ENCODE results near the gene CACNA2D2.

CACNA2D2 gene

DNA sequence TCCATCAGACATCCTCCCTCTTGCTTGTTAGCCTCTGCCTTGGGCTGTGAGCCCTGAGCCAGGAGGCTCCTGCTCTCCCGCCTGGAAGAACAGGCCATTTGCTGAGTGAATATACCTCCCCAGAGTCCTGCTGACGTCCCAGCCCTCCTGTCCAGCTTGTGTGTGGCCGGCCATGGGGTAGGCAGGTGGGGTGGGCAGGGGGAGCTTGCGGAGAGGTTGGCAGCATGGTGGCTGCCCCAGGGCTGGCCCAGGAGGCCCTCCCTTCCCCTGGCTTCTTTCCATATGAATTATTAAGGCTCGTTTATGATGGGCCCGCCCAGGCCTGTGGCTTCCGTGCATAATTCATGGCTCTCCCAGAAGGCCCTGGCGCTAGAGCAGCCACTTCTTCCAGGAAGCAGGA is 18.7 kb downstream of the CACNA2D2 start:
- Histone ChIP-seq H3K27ac (ENCODE audit: low read length) (no peak overlapping the region), H3K27me3 (replicated peaks; ENCODE audit: insufficient read depth, low read length) (peaks cover 43% of the 10 kb centered on the region), H3K4me2 (ENCODE audit: low read depth, low read length) (no peak overlapping the region), H4K20me1 (ENCODE audit: insufficient read depth, low read length) (no peaks in the 10 kb centered on the region), H3K9me2 (replicated peaks; ENCODE audit: insufficient read depth, low read length) (no peaks in the 10 kb centered on the region), H3K9ac (ENCODE audit: low read length) (no peak overlapping the region), H3K36me3 (replicated peaks; ENCODE audit: insufficient read depth, low read length) (no peaks in the 10 kb centered on the region), H3K4me3 (ENCODE audit: low read length) (no peak overlapping the region), H2AFZ (ENCODE audit: low read length) (no peak overlapping the region), H3F3A (ENCODE audit: insufficient read depth, low read length) (no peaks in the 10 kb centered on the region), H3K4me1 (ENCODE audit: low read length) (no peaks in the 10 kb centered on the region), H3K9me3 (replicated peaks; ENCODE audit: insufficient read depth, low read length) (no peaks in the 10 kb centered on the region), H3K79me2 (ENCODE audit: low read length) (no peaks in the 10 kb centered on the region)
- DNase-seq: no peak
- TF ChIP-seq, protein P1, sequence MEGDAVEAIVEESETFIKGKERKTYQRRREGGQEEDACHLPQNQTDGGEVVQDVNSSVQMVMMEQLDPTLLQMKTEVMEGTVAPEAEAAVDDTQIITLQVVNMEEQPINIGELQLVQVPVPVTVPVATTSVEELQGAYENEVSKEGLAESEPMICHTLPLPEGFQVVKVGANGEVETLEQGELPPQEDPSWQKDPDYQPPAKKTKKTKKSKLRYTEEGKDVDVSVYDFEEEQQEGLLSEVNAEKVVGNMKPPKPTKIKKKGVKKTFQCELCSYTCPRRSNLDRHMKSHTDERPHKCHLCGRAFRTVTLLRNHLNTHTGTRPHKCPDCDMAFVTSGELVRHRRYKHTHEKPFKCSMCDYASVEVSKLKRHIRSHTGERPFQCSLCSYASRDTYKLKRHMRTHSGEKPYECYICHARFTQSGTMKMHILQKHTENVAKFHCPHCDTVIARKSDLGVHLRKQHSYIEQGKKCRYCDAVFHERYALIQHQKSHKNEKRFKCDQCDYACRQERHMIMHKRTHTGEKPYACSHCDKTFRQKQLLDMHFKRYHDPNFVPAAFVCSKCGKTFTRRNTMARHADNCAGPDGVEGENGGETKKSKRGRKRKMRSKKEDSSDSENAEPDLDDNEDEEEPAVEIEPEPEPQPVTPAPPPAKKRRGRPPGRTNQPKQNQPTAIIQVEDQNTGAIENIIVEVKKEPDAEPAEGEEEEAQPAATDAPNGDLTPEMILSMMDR (IDR thresholded peaks at IDR 0.05; ENCODE audit: low read length): no peak
- TF ChIP-seq EZH2phosphoT487 (IDR thresholded peaks at IDR 0.05; ENCODE audit: low read length) (no peak), EZH2 (optimal IDR thresholded peaks at IDR 0.05; ENCODE audit: low read depth, low read length) (no peak)

GRCh38 chr3:50483374-50483773 is 20.1 kb downstream of the CACNA2D2 start:
- H3F3A ChIP-seq (ENCODE audit: insufficient read depth, low read length): no peaks in the 10 kb centered on the region
- H4K20me1 ChIP-seq (ENCODE audit: insufficient read depth, low read length): no peaks in the 10 kb centered on the region
- H3K79me2 ChIP-seq (ENCODE audit: low read length): no peaks in the 10 kb centered on the region
- no peak for DNase-seq
- H3K4me1 ChIP-seq (ENCODE audit: low read length): no peaks in the 10 kb centered on the region
- no peak overlapping the region for H3K27ac ChIP-seq (ENCODE audit: low read length)
- TF ChIP-seq, protein P1 (IDR thresholded peaks at IDR 0.05; ENCODE audit: low read length): no peak
- TF ChIP-seq EZH2 (optimal IDR thresholded peaks at IDR 0.05; ENCODE audit: low read depth, low read length) (no peak), EZH2phosphoT487 (IDR thresholded peaks at IDR 0.05; ENCODE audit: low read length) (no peak)
- no peak overlapping the region for H2AFZ ChIP-seq (ENCODE audit: low read length)
- H3K9me2 ChIP-seq (replicated peaks; ENCODE audit: insufficient read depth, low read length): no peaks in the 10 kb centered on the region
- H3K9me3 ChIP-seq (replicated peaks; ENCODE audit: insufficient read depth, low read length): no peaks in the 10 kb centered on the region
- no peak overlapping the region; the same call in 1 of the 2 replicates for H3K4me2 ChIP-seq (ENCODE audit: low read depth, low read length)
- no peak overlapping the region for H3K4me3 ChIP-seq (ENCODE audit: low read length)
- H3K36me3 ChIP-seq (replicated peaks; ENCODE audit: insufficient read depth, low read length): no peaks in the 10 kb centered on the region
- peaks cover 42% of the 10 kb centered on the region for H3K27me3 ChIP-seq (replicated peaks; ENCODE audit: insufficient read depth, low read length)
- no peak overlapping the region for H3K9ac ChIP-seq (ENCODE audit: low read length)

- Histone ChIP-seq H3K36me3 (replicated peaks; ENCODE audit: insufficient read depth, low read length) (no peaks in the 10 kb centered on the region), H3K27me3 (replicated peaks; ENCODE audit: insufficient read depth, low read length) (peaks cover 47% of the 10 kb centered on the region), H3K4me1 (ENCODE audit: low read length) (no peaks in the 10 kb centered on the region), H3K4me2 (ENCODE audit: low read depth, low read length) (no peak overlapping the region), H4K20me1 (ENCODE audit: insufficient read depth, low read length) (no peaks in the 10 kb centered on the region), H3K9ac (ENCODE audit: low read length) (no peak overlapping the region), H3K27ac (ENCODE audit: low read length) (no peak overlapping the region), H3K9me2 (replicated peaks; ENCODE audit: insufficient read depth, low read length) (no peaks in the 10 kb centered on the region), H3F3A (ENCODE audit: insufficient read depth, low read length) (no peaks in the 10 kb centered on the region), H3K4me3 (ENCODE audit: low read length) (no peak overlapping the region), H3K9me3 (replicated peaks; ENCODE audit: insufficient read depth, low read length) (no peaks in the 10 kb centered on the region), H2AFZ (ENCODE audit: low read length) (no peak overlapping the region), H3K79me2 (ENCODE audit: low read length) (no peaks in the 10 kb centered on the region)
- TF ChIP-seq EZH2phosphoT487 (IDR thresholded peaks at IDR 0.05; ENCODE audit: low read length) (no peak), EZH2 (optimal IDR thresholded peaks at IDR 0.05; ENCODE audit: low read depth, low read length) (no peak)
- TF ChIP-seq, protein P1 (IDR thresholded peaks at IDR 0.05; ENCODE audit: low read length): no peak
- DNase-seq: no peak
These were observed 21.4 kb downstream of the CACNA2D2 start for GRCh38 chr3:50481992-50482391.
